Measurements from ENCODE around the gene LMBRD2.
"Not testable (repeated sequence)": the region's sequence is repeated elsewhere in the genome, so short reads cannot be mapped to it uniquely, and the experiment has no call there.

LMBRD2 gene

DNA sequence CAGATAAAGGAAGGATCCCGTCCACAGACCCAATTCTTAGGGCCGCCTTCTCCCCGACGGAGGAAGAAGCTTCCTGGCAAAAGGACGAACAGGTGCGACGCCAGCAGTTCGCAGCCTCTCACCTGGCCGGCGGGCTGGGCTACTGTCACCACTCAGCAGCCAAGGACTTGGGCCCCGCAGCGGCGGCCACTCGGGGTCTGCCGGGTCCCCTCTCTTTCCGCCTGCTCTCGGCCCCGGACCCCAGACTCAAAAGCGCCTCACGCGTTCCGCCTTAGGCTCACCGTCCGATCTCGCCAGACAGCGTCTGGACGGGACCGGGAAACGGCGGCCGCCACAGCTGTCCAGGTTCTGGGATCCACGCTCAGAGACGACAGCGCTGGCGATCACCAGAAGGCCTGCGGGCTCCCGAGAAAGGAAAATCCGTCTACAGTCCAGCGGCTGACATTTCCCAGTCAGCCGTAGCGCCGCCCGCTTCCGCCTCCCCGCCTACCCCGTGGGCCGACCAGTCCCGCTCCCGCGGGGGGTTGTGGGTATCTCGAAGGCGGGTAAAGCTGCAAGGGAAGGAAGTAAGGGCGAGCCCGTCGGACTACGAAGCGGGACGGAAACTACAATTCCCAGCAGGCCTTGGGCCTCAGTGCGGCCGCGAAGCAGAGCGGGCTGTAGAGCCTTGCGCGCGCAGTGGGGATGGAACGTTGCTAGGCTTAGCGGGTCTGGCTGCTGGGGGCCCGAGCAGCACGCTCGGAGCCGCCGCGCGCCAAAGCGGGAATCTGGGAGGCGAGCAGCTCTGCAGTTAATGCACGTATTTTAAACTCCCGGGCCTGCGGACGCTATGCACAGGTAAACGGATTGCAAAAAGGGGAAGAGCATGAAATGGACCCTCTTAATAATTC lies at the start of gene LMBRD2, which contains the start of gene SKP2:
TSS of gene LMBRD2 (minus strand) at position 454 of the 890 bp plus-strand sequence. CDS start 8,538 bp downstream, outside the sequence.
TSS of gene SKP2 (plus strand) at position 678 of the 890 bp plus-strand sequence. CDS start at position 830, 152 bp downstream.
- peak; percentile 99 for DNase-seq

GRCh38 chr5:36200513-36200912 lies 48.8 kb upstream of the LMBRD2 start:
- no peak for DNase-seq

DNA sequence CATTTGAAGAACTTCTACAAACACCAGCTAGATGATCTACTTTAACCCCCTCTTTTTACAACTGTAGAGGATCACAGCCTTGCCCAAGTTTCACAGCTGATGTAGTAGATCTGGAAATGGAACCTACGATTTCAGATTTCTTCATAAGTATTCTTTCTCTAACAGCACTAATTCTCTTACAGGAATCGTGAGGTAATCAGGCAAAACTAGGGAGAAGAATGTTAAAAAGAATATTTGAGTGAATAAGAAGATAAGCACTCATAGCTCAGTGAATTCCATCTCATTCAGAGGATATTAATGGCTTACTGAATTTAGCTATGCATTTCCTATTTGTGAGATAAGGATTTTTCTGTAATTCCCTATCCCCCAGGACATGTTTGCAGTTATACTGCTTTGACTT lies 47.9 kb upstream of the LMBRD2 start:
- DNase-seq, result no peak

DNA sequence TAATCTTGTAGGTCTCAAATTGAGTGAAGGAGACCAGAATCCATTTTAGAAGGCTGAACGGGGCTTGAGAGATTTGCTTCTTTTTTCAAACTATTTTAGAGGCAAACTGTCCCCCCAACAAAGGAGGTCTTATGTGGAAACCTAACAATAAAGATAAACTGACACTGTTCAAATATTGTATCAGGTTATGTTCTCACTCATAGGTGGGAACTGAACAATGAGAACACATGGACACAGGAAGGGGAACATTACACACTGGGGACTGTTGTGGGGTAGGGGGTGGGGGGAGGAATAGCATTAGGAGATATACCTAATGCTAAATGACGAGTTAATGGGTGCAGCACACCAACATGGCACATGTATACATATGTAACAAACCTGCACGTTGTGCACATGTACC lies 47.1 kb upstream of the LMBRD2 start:
- DNase-seq, result not testable (repeated sequence)

DNA sequence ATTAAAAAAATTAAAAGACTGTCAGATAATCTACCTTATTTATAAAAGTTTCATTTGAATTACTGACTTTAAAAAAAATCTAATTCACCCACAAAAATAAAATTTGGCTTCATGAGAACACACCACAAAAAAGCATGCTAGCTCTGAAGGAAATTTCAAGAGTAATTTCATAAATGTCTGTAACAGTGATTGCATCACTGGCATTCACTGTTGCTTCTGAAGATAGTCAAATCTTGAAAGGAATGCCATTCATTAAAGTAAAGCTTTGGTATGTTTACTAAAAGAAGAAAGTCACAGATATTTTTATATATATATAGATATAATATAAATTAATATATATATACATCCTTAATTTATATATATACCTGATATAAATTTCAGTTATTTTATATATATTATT lies 46.6 kb upstream of the LMBRD2 start:
- no peak for DNase-seq

- DNase-seq, result no peak
Measured at GRCh38 chr5:36193746-36194145, 42.1 kb upstream of the LMBRD2 start.

GRCh38 chr5:36184408-36184807 lies 32.7 kb upstream of the LMBRD2 start:
- DNase-seq, result not testable (repeated sequence)

GRCh38 chr5:36181774-36182173 lies 30.1 kb upstream of the LMBRD2 start:
- DNase-seq, result no peak

DNA sequence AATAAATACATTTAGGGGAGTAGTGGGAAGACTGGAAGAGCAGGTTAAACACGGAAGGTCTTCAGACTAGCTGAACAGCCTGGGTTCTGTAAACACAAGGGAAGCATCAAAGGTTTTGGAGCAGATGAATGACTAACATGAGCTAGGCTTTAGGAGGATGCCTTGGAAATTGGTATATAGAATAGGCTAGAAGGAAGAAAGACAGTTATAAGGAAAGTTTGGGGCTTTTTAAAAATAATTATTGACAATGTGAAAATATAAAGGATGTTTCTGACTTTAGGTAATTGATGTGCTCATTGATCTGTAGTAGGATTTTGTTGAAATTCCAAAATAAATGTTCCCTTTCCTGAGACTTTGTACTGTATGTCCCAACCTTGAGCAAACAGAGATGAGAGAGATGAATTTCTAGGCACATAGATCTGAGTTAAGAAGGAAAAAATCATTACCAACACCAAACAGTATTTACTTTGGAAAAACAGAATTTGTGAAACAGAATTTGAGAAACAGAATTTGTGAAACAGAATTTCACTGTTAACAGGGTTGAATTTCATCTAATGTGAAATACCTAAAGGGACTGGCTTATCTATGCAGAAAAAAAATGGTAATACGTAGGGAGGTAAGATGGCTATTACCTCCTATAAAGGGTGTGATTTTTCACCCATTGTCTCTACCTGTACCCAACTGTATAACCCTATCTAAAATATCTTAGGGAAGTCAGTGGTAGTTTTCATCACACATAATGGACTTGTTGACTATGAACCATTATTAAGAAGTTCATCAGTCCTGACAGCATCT lies 29.1 kb upstream of the LMBRD2 start:
- DNase-seq, result no peak

DNA sequence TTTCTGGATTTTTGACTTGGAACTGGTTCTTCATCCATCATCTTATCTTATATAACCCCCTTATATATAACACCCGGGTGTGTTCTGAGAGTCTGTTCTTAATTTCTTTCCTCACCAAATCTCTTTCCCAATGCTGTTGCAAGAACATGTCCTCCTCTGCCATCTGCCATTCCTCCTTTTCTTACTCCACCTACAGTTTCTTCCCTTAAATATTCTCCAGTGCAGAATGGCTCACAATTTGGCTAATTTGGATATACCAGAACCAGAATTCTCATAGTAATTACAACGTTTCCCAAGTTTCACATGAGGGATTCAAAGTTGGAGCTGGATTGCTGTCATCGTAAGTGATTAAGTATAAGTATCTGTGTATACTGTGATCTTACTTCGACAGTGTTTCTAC lies 28.3 kb upstream of the LMBRD2 start:
- DNase-seq, result no peak

DNA sequence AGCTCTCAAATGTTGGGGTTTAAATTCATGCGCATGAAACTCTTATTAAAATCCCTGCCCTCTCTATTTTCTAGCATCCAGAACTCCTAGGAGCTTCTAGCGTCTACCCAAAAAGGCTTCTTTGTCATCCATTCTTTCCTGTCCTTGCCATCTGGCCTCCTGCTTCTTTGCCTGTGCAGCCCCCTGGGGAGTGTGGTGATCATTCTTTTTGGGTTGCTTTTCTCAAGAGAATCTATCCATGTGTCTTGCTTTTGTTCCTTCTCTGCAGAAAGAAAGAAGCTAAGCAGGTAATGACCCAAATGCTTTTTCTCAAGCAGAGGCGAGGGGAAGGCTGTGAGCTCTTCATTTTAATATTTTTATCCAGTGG lies 26.8 kb upstream of the LMBRD2 start:
- no peak for DNase-seq

DNA sequence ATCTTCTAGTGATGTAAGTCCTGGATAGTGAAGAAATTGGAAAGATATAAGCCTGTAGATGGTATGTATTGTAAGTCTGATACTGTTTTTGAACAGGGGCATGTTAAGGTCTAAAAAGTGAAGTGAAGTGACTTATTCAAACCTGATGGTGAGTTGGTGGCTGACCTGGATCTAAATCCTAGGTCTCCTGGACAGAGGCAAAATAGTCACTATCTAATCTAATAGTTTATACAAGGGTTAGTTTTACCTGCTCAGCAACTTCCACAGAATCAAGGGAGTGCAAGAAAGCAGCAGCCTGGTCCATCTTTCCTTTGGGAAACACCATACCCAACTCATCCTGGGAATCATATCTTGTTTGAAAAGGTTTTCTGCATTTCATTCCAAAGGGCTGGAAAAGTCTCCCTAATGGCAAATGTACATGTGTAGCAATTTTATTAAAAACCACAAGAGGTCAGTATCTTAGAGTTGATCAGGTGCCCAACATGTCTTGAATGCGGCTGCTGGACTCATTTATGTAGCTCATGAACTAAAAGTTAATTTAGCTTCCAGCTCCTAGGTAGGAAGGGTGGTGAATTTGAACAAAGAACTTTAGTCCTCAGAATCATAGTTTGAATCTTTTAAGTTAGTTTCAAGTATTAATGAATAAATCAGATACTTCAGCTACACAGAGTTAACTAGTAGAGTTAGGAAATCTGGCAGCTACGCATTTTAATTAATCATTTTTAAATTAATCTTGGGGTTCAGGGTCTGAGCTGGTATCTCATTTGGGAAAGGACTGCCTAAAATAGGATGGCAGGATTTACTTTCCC lies 26.2 kb upstream of the LMBRD2 start:
- DNase-seq, result no peak

DNA sequence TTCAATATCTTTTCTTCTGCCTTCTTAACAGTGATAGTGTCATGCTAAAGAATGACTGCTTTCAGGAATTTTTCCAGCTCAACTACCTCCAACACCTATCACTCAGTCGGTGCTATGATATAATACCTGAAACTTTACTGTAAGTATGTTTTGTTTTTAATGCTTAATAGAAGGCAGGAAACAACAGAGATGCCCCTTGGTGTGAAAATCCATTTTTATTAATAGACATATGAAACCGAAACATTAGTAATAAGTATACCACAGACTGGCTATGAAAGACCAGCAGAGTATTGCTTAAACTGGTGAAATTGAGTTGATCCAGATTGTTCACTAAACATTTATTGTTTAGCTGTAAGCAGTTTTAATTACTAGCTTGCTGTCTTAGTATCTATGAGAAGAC lies 25.5 kb upstream of the LMBRD2 start:
- DNase-seq, result no peak

DNA sequence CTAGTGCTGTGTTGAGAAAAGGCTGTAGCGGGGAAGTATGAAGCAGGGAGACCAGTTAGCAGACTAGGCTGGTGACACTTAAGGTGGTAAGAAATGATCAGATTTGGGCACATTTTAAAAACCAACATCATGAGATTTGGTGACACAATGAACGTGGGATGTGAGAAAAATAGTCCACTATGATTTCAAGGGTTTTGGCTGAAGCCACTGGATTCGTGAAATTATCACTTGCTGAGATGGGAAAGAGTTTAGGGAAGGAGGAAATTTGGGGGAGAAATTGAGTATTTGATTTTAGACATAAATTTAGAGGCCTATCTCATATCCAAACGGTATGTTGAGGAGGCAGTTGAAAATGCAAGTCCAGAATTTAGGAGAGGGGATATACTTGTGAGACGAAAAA lies 23.4 kb upstream of the LMBRD2 start:
- no peak for DNase-seq

DNA sequence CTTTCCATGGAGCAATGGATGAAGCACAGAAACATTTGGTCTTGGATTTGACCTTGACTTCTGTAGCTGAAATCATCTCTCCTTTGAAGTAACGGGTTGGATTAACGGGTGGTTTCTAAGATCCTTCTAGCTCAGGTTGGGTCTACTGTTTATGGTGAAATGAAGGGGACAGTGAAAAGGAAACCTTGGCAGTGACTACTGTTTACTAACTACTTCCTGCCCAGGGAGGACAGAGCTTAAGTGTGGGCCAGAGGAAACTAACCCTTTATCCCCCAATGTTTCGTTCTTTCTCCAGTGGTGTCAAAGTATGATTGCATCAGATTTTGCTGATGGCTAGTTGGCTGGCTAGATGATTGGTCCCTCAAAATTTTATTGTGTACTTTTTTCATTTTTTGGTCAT lies 22.4 kb upstream of the LMBRD2 start:
- DNase-seq, result no peak

DNA sequence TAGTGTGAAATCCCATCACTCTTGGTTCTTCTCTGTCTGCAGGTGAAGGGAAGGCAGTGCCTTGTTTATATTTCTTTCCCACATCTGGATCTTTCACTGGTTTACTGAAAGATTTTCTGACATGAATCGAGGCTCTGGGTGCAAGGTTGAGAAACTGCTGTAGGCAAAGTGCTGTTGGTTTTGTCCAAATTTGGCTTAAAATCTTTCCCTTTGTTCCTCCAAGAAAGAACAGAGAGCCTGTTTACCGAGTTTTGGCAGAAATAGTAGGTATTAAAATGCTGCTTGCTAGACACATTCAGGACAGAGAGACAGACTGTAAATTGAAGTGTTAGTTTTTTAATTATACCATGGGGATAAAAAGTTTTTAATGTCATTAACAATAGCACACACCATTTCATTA lies 21.7 kb upstream of the LMBRD2 start:
- no peak for DNase-seq

DNA sequence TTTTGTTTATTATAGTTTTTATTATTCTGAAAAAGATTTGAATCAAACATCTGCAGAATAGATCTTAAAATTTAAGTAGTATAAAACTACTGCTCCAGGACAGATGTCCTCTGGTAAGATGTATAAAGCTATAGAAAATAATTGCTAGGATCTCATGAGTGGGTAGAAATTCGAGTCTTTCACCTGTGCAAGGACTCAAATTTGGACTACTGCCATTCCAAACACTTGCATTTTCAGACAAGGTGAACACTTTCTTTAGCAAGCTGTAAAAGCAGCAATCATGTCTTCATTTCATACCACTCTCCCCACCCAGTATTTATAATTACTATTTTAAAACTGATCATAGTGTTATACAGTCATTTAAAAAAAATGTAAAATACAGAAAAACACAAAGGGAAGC lies 20.9 kb upstream of the LMBRD2 start:
- no peak for DNase-seq

- no peak for DNase-seq
Measured at GRCh38 chr5:36170832-36171424, 19.2 kb upstream of the LMBRD2 start.

DNA sequence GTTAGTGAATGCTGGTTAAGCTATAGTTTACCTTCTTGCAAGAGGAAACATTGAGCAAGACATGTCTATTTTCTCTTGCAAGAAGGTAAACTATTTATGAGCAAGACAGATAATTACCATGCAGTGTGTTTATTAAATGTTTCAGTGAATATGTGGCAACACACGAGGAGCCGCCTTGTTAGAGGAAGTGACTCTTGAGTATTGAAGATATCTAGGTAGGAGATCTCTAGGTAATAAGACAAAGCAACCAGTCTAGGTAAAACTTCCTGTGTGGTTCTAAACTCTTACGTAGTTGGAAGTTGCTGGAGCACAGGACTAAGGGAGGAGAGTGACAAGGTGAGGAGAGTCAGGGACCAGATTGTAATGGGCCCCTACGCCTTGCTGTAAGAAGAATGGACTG lies 17.1 kb upstream of the LMBRD2 start:
- no peak for DNase-seq

DNA sequence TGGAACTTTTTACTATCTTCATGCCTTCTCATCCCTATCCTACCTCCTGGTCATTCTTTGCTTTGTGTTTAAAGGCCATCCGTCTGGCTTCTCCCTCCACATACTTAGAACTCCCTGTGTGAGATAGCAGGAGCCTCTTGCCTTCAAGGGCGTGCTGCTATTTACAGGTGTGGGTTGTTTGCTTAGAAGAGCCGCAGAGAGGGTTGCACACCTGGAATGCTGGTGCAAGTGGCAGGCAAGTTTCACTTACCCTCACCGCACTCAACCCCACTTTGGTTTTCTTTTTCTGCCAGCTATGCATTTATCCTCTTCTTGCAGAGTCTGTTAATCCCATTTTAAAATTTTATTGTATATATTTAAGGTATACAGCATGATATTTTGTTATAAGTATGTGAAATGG lies 12.8 kb upstream of the LMBRD2 start:
- DNase-seq, result no peak

GRCh38 chr5:36162810-36163486 lies 11.3 kb upstream of the LMBRD2 start:
- DNase-seq, result no peak

DNA sequence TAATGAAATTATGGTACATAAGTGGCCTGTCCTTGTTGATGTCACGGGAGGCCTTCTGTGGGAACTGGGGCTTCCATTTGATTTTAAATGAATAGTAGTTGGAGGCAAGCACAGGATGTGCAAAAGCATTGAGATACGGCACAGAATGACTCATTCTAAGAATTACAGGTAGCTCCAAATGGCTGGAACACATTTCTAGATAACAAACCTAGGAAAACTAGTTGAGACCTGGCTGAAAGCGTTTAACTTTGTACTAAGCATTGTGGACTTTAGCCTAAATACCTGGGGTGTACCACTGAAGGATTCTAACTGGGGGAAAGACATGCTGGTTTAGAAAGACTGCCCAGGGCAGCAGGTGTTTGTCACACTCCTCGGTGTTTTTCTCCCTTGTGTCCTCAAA lies 9.7 kb upstream of the LMBRD2 start:
- no peak for DNase-seq

All from right hindlimb (tissue), 1 donor.